ENCODE results near the gene PRUNE2.

DNA sequence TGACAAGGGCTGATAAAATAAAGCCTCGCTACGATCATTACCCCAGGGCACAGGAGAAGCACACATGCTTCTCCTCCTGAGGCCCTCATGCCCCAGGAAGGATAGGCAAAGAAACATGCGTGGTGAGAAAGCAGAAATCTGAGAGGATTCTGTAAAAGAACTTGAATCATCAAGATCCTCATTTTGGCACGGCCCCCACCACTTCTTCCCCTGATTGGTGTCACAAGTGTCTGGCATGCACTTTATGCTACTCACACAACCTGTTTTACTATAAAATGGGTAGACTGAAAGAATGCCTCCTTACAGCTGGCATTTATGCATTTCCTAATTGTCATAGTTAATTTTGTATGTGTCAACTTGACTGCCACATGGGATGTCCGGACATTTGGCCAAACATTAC lies 109.6 kb downstream of the PRUNE2 start:
- TF ChIP-seq FOXM1 (IDR thresholded peaks at IDR 0.05; ENCODE audit: borderline replicate concordance) = no peak
- no peak for TF ChIP-seq ELF4 (IDR thresholded peaks at IDR 0.05)
- no peak for TF ChIP-seq L3MBTL2 (conservative IDR thresholded peaks at IDR 0.05)
- no peak for TF ChIP-seq TARDBP (IDR thresholded peaks at IDR 0.05)

All from HEK293T (cell line).